GM12801 (cell line): ENCODE measurements around the gene PRAMEF5.
"Not testable (repeated sequence)": the region's sequence is repeated elsewhere in the genome, so short reads cannot be mapped to it uniquely, and the experiment has no call there.

ENCODE experiments used
- TF ChIP-seq, protein P1 (sequence below): IDR thresholded peaks from one replicate; pipeline ENCODE4 v1.5.1; 2011; ENCODE audit warnings: control low read depth; ENCODE audit not compliant: insufficient read length; ENCODE audit errors: extremely low read depth

The PRAMEF5 gene

DNA sequence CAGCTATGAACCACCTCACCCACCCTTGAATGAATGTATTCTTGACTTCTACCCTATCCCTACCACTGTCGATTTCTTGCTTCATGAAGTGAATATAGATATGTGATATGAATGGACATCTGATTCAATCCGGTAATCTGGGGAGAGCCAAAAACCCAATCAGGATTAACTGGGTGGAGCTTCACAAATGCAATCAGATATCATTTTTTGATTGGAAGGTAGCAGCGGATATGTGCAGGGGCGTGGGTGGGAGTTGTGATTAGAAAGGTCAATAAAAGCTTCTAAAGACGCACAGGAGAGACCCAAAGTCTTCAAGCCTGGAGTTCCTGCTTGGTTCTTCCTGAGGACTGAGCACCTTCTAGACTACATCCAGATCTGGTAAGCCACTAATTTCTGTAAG, at the start of gene PRAMEF5:
Gene PRAMEF5, plus strand, starts transcription at position 301 of the 400 bp plus-strand sequence. CDS start 5,071 bp downstream, outside the sequence.
- TF ChIP-seq, protein P1, sequence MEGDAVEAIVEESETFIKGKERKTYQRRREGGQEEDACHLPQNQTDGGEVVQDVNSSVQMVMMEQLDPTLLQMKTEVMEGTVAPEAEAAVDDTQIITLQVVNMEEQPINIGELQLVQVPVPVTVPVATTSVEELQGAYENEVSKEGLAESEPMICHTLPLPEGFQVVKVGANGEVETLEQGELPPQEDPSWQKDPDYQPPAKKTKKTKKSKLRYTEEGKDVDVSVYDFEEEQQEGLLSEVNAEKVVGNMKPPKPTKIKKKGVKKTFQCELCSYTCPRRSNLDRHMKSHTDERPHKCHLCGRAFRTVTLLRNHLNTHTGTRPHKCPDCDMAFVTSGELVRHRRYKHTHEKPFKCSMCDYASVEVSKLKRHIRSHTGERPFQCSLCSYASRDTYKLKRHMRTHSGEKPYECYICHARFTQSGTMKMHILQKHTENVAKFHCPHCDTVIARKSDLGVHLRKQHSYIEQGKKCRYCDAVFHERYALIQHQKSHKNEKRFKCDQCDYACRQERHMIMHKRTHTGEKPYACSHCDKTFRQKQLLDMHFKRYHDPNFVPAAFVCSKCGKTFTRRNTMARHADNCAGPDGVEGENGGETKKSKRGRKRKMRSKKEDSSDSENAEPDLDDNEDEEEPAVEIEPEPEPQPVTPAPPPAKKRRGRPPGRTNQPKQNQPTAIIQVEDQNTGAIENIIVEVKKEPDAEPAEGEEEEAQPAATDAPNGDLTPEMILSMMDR, result not testable (repeated sequence)

DNA sequence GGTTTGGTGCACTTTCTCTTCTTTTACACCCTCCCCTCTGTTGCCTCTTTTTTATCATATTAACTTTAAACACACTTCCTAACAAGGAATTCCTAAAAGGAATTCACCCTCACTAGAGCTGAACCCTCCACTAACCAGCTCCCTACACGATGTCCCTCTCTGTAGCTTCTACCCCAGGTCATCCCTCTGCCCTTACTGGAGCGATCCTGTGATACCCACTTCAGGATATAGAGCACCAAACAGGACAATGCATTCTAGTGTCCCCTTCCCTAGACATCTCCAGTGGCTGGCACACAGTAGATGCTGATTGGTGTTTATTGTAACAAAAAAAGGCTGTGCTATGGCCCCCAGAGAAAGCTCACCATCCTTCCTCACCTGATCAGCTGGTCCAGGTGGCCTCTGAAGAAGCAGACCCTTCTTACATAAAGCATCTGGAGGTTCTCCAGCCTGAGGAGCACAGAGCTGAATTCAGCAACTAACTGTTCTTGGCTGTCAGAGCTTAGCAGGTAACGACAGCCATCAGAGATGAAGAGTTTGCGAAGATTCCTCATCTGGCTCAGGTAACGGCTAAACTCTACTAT, 29.4 kb upstream of the PRAMEF5 start:
- TF ChIP-seq, protein P1, result no peak

DNA sequence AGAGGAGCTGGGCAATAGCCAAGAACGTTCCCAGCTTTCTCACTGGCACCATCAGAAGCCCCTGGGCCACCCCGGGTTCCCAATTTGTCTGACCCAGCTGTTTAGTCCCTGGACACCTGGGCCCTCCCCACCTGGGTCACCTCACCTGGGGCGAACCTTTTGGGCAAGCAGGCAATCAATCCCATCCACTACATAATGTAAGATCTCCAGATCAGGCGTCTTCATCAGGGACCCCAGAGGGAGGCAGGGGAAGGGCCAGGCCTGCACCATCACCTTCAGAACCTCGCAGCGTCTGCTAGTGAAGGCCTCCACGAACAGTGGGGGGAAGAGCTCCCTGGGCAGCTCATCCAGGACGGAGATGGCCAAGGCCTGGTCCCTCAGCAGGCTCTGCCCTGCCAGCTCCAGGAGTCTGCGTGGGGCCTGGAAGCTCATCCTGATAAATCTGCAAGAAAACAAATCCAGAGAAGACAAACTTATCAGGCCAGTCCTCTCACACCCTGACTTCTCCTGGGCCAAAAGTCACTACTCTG, 28.3 kb upstream of the PRAMEF5 start, which contains the start of gene PRAMEF18:
Gene PRAMEF18, minus strand, starts transcription at position 480 of the 530 bp plus-strand sequence. Its CDS starts 48 bp downstream, at position 432.
- TF ChIP-seq, protein P1, result not testable (repeated sequence)

DNA sequence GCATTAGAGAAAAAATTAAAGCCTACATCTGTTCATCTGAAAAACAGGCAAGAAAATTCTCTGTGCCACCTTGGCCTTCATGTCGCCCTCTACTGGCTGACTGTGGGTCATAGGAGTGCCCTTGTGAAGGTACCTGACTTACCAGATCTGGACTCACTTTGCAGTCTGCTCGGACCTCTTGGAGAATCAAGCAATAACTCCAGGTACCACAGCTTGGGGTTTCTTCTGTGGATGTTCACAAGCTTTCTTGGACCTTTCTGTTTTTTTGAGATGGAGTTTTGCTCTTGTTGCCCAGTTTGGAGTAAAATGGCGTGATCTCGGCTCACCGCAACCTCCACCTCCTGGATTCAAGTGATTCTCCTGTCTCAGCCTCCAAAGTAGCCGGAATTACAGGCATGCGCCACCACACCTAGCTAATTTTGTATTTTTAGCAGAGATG, 25.6 kb upstream of the PRAMEF5 start:
- TF ChIP-seq, protein P1, result no peak

DNA sequence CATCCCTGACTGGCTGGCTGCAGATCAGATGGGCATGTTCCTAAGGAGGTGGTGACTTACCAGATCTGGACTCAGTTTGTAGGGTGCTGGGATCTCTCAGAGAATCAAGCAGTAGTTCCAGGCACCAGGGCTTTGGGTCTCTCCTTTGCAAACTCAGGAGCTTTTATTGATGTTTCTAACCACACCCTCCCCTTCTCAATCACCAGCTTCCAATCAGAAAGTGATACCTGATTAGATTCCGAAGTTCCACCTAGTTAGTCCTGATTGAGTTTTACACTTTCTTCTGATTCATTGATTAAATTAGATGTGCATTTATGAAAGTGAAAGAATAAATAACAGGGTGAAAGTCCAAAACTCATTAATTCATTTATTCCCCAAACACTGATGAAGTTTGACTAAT, 31.0 kb downstream of the PRAMEF5 start, which contains the start of gene PRAMEF8:
Gene PRAMEF8, minus strand, starts transcription at position 101 of the 400 bp plus-strand sequence. CDS start 1,046 bp downstream, outside the sequence.
- TF ChIP-seq, protein P1, result not testable (repeated sequence)

DNA sequence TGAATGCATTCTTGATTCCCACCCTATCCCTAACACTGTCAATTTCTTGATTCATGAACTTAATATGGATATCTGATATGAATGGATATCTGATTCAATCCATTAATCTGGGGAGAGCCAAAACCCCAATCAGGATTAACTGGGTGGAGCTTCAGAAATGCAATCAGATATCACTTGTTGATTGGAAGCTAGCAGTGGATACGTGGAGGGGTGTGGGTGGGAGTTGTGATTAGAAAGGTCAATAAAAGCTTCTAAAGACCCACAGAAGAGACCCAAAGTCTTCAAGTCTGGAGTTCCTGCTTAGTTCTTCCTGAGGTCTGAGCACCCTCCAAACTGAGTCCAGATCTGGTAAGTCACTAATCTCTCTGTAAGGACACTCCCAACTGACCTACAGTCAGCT, 49.2 kb downstream of the PRAMEF5 start, which contains the start of gene PRAMEF33:
Gene PRAMEF33, plus strand, starts transcription at position 301 of the 400 bp plus-strand sequence. CDS start 2,416 bp downstream, outside the sequence.
- TF ChIP-seq, protein P1, result not testable (repeated sequence)
